ENCODE measurements around the gene CKMT2.

CKMT2 gene

GRCh38 chr5:81207009-81207408, 26.1 kb upstream of the CKMT2 start:
- H3K9me3 Mint-ChIP-seq = no peaks in the 10 kb centered on the region
- H3K36me3 Mint-ChIP-seq (ENCODE audit: low read depth) = no peaks in the 10 kb centered on the region
- no peaks in the 10 kb centered on the region for H3K27me3 Mint-ChIP-seq (ENCODE audit: low read depth)
- no peaks in the 10 kb centered on the region for H3K4me1 Mint-ChIP-seq (ENCODE audit: low read depth)
- H3K4me3 Mint-ChIP-seq = no peak overlapping the region
- no peak overlapping the region for H3K27ac Mint-ChIP-seq

- Mint-ChIP-seq H3K27me3 (ENCODE audit: low read depth) (no peaks in the 10 kb centered on the region), H3K4me1 (ENCODE audit: low read depth) (no peaks in the 10 kb centered on the region), H3K27ac (no peak overlapping the region), H3K4me3 (no peak overlapping the region), H3K36me3 (ENCODE audit: low read depth) (no peaks in the 10 kb centered on the region), H3K9me3 (no peaks in the 10 kb centered on the region)
Measured at GRCh38 chr5:81208904-81209303, 24.2 kb upstream of the CKMT2 start.

DNA sequence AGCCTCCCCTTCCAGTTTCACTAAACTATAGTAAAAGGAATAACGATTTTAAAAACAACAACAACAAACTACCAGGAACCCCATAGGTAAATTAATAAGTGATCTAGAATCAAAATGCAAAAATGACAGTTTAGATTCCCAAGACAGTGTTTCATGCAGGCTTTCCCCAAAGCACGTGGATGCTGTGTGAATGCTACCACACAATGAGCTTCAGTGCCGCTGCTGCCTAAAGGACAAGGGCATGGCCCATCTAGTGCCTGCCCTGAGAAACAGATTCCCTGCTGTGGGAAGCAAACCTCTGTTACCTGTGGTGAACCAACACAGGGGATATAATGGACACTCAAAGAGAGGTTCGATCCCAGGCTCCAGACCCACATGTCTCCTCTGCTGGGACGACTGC, 23.7 kb upstream of the CKMT2 start:
- Mint-ChIP-seq H3K9me3 (no peaks in the 10 kb centered on the region), H3K27ac (no peak overlapping the region), H3K27me3 (ENCODE audit: low read depth) (no peaks in the 10 kb centered on the region), H3K36me3 (ENCODE audit: low read depth) (no peaks in the 10 kb centered on the region), H3K4me3 (no peak overlapping the region), H3K4me1 (ENCODE audit: low read depth) (no peaks in the 10 kb centered on the region)

DNA sequence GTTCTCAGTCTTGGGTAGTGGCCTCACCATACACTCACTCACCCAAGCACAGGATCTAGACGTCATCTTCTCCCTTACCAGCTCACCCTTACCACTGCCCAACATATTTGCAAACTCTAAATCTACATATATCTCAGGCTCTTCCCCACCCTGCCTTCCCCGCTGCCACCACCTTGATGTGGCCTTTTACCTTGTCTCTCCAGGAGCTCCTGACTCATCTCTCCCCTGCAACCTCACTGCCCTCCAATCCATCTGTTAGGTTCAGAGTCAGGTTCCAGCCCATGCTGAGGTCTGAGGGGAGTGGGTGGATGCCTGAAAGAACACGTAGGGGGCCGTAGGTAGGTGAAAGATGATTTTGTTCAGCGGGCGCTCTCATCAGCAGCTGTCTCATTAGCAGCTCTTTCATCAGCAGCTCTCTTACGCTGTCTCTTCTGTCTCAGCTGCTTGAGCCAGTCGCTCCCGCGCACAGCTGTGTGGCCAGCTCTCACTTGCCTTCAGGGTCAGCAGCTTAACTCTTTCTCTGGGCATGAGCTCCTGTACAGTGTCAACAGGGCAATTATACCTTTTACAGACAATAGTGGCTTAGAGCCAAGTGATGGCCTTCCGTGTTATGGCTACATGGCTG, 23.1 kb upstream of the CKMT2 start:
- no peaks in the 10 kb centered on the region for H3K9me3 Mint-ChIP-seq
- H3K36me3 Mint-ChIP-seq (ENCODE audit: low read depth) = no peaks in the 10 kb centered on the region
- no peak overlapping the region for H3K27ac Mint-ChIP-seq
- no peaks in the 10 kb centered on the region for H3K27me3 Mint-ChIP-seq (ENCODE audit: low read depth)
- H3K4me1 Mint-ChIP-seq (ENCODE audit: low read depth) = no peaks in the 10 kb centered on the region
- no peak overlapping the region for H3K4me3 Mint-ChIP-seq

- H3K27ac Mint-ChIP-seq = no peak overlapping the region
Measured at GRCh38 chr5:81212211-81212751, 20.8 kb upstream of the CKMT2 start.

DNA sequence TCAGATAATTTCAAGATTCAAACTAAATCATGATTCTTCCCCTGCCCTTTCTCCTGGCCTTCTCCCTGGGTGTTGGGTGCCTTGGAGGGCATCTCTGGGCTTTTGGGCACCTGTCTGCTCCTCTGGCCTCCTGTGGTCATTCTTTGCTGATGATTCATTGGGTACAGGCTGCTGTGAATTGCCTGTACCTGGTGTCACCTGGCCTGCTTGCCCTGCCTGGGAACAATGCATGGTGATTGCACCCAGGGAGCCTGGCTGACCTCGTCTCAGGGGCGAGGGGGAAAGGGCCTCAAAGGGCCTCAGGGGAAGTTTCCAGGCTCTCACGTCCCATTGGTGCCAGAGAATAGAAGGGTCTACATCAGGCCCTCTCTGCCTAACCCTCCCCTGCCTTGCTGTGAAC, 20.1 kb upstream of the CKMT2 start:
- Mint-ChIP-seq H3K27ac (no peak overlapping the region), H3K4me1 (ENCODE audit: low read depth) (no peaks in the 10 kb centered on the region), H3K27me3 (ENCODE audit: low read depth) (no peaks in the 10 kb centered on the region), H3K4me3 (no peak overlapping the region), H3K9me3 (no peaks in the 10 kb centered on the region), H3K36me3 (ENCODE audit: low read depth) (no peaks in the 10 kb centered on the region)

More at GRCh38 chr5:81212211-81212751, 20.8 kb upstream of the CKMT2 start:
- H3K36me3 Mint-ChIP-seq (ENCODE audit: low read depth) = no peaks in the 10 kb centered on the region
- no peaks in the 10 kb centered on the region for H3K27me3 Mint-ChIP-seq (ENCODE audit: low read depth)
- no peaks in the 10 kb centered on the region for H3K9me3 Mint-ChIP-seq
- no peak overlapping the region for H3K4me3 Mint-ChIP-seq
- no peaks in the 10 kb centered on the region for H3K4me1 Mint-ChIP-seq (ENCODE audit: low read depth)

DNA sequence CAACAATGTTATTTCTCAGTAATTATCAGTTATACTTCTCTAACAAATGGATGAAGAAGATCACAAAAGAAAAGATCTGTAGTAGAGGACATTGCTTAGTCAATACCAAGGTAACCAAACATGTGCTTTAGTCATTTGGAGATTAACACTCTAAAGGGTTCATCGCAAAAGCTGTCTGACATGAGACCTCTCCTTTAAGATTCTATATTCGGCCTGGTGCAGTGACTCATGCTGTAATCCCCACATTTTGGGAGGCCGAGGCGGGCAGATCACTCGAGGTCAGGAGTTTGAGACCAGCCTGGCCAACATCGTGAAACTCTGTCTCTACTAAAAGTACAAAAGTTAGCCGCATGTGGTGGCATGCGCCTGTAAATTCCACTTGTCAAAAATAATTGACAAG, 18.3 kb upstream of the CKMT2 start:
- Mint-ChIP-seq H3K4me3 (no peak overlapping the region), H3K36me3 (ENCODE audit: low read depth) (no peaks in the 10 kb centered on the region), H3K27ac (no peak overlapping the region), H3K27me3 (ENCODE audit: low read depth) (no peaks in the 10 kb centered on the region), H3K4me1 (ENCODE audit: low read depth) (no peaks in the 10 kb centered on the region), H3K9me3 (no peaks in the 10 kb centered on the region)

- H3K4me1 Mint-ChIP-seq (ENCODE audit: low read depth) = no peaks in the 10 kb centered on the region
- no peaks in the 10 kb centered on the region for H3K9me3 Mint-ChIP-seq
- no peaks in the 10 kb centered on the region for H3K27me3 Mint-ChIP-seq (ENCODE audit: low read depth)
- no peaks in the 10 kb centered on the region for H3K36me3 Mint-ChIP-seq (ENCODE audit: low read depth)
- H3K27ac Mint-ChIP-seq = no peak overlapping the region
- H3K4me3 Mint-ChIP-seq = no peak overlapping the region
Measured at GRCh38 chr5:81216152-81216551, 17.0 kb upstream of the CKMT2 start.

DNA sequence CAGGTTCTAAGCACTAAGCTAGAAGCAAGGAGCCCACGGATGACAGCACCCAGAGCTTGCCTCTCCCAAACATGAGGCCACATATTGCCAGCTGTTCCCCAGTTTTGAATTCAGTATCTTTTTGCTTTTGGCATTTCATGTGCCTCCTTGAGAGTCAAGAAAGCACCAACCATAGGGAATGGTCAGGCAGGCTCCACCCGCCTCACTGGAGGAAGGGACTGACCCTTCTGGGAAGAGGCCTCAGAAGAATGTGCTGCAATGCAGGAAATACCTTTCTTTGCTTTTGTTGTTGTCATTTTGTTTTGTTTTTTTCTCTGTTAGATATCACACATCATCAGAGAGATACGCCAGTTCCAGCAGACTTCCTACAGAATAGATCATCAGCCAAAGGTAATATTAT, 13.7 kb upstream of the CKMT2 start:
- H3K27ac Mint-ChIP-seq = no peak overlapping the region

DNA sequence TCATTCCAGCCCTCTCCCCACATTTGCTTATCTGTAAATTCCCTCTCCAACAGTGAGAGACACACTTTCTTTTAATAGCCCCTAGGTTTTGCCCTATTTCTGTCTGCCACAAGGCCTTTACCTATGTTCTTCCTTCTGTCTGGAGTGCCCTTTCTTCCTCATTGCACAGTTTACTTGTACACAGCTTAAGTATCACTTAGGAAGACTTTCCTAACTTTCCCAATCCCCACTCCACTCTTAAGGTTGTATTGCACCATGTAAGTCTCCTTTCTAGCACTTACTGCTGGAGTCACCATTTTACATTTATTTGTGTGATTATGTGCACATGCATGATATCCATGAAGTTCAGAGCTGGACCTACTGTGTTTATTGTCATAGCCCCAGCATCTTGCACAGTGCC, 10.8 kb upstream of the CKMT2 start:
- no peaks in the 10 kb centered on the region for H3K36me3 Mint-ChIP-seq (ENCODE audit: low read depth)

More for the DNA sequence above, 13.7 kb upstream of the CKMT2 start:
- no peaks in the 10 kb centered on the region for H3K9me3 Mint-ChIP-seq
- H3K27me3 Mint-ChIP-seq (ENCODE audit: low read depth) = no peaks in the 10 kb centered on the region
- H3K4me1 Mint-ChIP-seq (ENCODE audit: low read depth) = no peaks in the 10 kb centered on the region
- H3K36me3 Mint-ChIP-seq (ENCODE audit: low read depth) = no peaks in the 10 kb centered on the region
- no peak overlapping the region for H3K4me3 Mint-ChIP-seq

DNA sequence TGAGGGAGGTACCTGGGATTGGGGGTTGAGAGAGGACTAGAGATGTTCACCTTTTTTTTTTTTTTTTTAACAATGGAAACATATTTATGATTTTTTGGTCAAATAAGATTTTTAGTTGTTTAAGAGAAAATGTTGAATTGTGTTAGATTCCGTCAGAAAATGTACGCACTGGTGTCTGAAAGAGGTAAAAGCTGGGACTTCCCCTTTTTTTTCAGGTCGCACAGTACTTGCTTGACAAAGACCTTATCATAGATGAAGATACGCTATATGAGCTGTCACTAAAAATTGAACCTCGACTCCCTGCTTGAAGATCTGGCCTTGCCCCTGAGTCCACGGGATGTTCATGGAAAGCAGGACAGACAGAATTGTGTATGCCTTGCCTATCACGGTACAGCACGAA, 7.7 kb upstream of the CKMT2 start:
- no peak overlapping the region for H3K4me3 Mint-ChIP-seq
- no peaks in the 10 kb centered on the region for H3K9me3 Mint-ChIP-seq
- H3K4me1 Mint-ChIP-seq (ENCODE audit: low read depth) = no peaks in the 10 kb centered on the region
- no peaks in the 10 kb centered on the region for H3K27me3 Mint-ChIP-seq (ENCODE audit: low read depth)
- no peaks in the 10 kb centered on the region for H3K36me3 Mint-ChIP-seq (ENCODE audit: low read depth)
- no peak overlapping the region for H3K27ac Mint-ChIP-seq

More for the DNA sequence above, 10.8 kb upstream of the CKMT2 start:
- Mint-ChIP-seq H3K4me3 (no peak overlapping the region), H3K27me3 (ENCODE audit: low read depth) (no peaks in the 10 kb centered on the region), H3K27ac (no peak overlapping the region), H3K9me3 (no peaks in the 10 kb centered on the region), H3K4me1 (ENCODE audit: low read depth) (no peaks in the 10 kb centered on the region)

GRCh38 chr5:81226286-81226685, 6.8 kb upstream of the CKMT2 start:
- no peak overlapping the region for H3K27ac Mint-ChIP-seq
- no peaks in the 10 kb centered on the region for H3K9me3 Mint-ChIP-seq
- H3K27me3 Mint-ChIP-seq (ENCODE audit: low read depth) = no peaks in the 10 kb centered on the region
- no peaks in the 10 kb centered on the region for H3K4me1 Mint-ChIP-seq (ENCODE audit: low read depth)
- no peak overlapping the region for H3K4me3 Mint-ChIP-seq
- no peaks in the 10 kb centered on the region for H3K36me3 Mint-ChIP-seq (ENCODE audit: low read depth)

DNA sequence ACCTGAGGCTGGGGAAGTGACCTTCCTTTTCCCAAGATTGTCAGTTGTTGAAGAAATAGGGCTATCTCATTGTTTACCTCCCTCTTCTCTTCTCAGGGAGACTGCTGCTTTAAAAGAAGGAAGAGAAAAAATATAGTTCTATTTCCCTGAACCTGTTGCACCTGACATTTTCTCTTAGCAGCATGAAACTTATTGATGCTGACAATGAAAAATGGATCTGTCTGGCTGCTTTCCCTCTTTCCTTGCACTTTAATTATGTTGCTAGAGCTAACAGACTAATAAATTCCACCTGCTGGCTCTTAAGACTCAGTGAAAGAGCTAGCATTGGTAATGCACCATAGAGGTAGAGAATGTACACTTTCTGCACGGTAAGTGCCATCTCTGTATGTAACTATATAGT, 6.2 kb upstream of the CKMT2 start:
- H3K4me3 Mint-ChIP-seq = no peak overlapping the region
- H3K4me1 Mint-ChIP-seq (ENCODE audit: low read depth) = no peaks in the 10 kb centered on the region
- no peaks in the 10 kb centered on the region for H3K9me3 Mint-ChIP-seq
- no peaks in the 10 kb centered on the region for H3K36me3 Mint-ChIP-seq (ENCODE audit: low read depth)
- H3K27me3 Mint-ChIP-seq (ENCODE audit: low read depth) = no peaks in the 10 kb centered on the region
- no peak overlapping the region for H3K27ac Mint-ChIP-seq

- no peaks in the 10 kb centered on the region for H3K9me3 Mint-ChIP-seq
- H3K27me3 Mint-ChIP-seq (ENCODE audit: low read depth) = no peaks in the 10 kb centered on the region
- no peaks in the 10 kb centered on the region for H3K4me1 Mint-ChIP-seq (ENCODE audit: low read depth)
- no peak overlapping the region for H3K4me3 Mint-ChIP-seq
- H3K27ac Mint-ChIP-seq = no peak overlapping the region
- H3K36me3 Mint-ChIP-seq (ENCODE audit: low read depth) = no peaks in the 10 kb centered on the region
Measured at GRCh38 chr5:81228084-81228483, 5.0 kb upstream of the CKMT2 start.

DNA sequence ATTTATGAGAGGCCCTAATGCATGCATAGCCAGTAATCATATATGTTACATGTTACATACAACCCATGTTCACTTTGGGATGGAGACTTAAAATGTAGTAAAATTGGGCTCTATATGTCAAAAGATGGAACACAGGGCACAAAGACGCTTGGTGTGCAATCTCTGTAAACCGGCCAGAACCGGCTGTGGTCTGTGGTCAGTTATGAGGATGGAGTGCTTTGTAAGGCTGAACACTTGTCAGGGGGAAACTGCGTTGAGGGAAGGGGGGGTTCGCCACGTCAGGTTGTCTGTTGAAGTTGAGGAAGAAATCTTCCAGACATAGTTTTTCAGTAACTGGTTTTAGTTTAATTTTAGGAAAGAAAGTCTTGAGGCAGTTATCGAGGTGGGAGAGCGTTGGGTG, 2.7 kb upstream of the CKMT2 start:
- no peaks in the 10 kb centered on the region for H3K36me3 Mint-ChIP-seq (ENCODE audit: low read depth)
- no peak overlapping the region for H3K27ac Mint-ChIP-seq
- no peaks in the 10 kb centered on the region for H3K27me3 Mint-ChIP-seq (ENCODE audit: low read depth)
- H3K9me3 Mint-ChIP-seq = no peaks in the 10 kb centered on the region
- H3K4me3 Mint-ChIP-seq = no peak overlapping the region
- peaks cover 17% of the 10 kb centered on the region for H3K4me1 Mint-ChIP-seq (ENCODE audit: low read depth)
